CD8-positive, alpha-beta memory T cell (primary cell): ENCODE measurements around the gene OXSM. TPM values are rescaled to one million over a fixed set of nuclear protein-coding genes. Genes with fewer than 3 reads are reported as not detected.

Source experiments
- polyA plus RNA-seq: library from polyadenylated mRNA; unstranded; fragments of 300-500 nt; fragmentation: Illumina TruSeq; gene quantifications from one replicate; pipeline ENCODE4 v1.2.3, GENCODE V29; 2021
- total RNA-seq, 2 experiments: library from RNA; stranded (reverse); gene quantifications; one replicate each; pipeline ENCODE4 v1.2.3, GENCODE V29; 2021

OXSM gene
- total and polyA plus RNA-seq, 3 experiments from 2014 or later, result 12.1 to 13.1 (median 12.9) TPM

Other genes with a start within 250 kb of the OXSM start
- 10 to 100 TPM; 96.5 to 98.6 TPM for gene TOP2B, start 125.2 kb upstream of the OXSM start, total RNA-seq
- 99.6 TPM for gene TOP2B, start 125.2 kb upstream of the OXSM start, polyA plus RNA-seq
- gene NGLY1, start 6.6 kb upstream of the OXSM start, total RNA-seq, result 10 to 100 TPM; 38.1 to 44.8 TPM
- gene NGLY1, start 6.6 kb upstream of the OXSM start, polyA plus RNA-seq, result 48.9 TPM